Fibroblast of mammary gland (primary cell): Measurements from ENCODE around the gene ILKAP.

Experiments used
- DNase-seq: peaks from one replicate; pipeline ENCODE4 v3.0.0-alpha.2; 2010; ENCODE audit warnings: low read depth
- H3K4me3 ChIP-seq: 2 replicates; pipeline ENCODE4 v1.5.1; 2011; ENCODE audit warnings: low read depth, mild to moderate bottlenecking, low read length, moderate library complexity; ENCODE audit not compliant: control insufficient read depth
- TF ChIP-seq, protein P1 (sequence below): conservative IDR thresholded peaks from 2 replicates; pipeline ENCODE4 v1.5.1; 2011; ENCODE audit warnings: low read depth, low read length, inconsistent platforms; ENCODE audit not compliant: control insufficient read depth, insufficient read depth

The ILKAP gene

DNA sequence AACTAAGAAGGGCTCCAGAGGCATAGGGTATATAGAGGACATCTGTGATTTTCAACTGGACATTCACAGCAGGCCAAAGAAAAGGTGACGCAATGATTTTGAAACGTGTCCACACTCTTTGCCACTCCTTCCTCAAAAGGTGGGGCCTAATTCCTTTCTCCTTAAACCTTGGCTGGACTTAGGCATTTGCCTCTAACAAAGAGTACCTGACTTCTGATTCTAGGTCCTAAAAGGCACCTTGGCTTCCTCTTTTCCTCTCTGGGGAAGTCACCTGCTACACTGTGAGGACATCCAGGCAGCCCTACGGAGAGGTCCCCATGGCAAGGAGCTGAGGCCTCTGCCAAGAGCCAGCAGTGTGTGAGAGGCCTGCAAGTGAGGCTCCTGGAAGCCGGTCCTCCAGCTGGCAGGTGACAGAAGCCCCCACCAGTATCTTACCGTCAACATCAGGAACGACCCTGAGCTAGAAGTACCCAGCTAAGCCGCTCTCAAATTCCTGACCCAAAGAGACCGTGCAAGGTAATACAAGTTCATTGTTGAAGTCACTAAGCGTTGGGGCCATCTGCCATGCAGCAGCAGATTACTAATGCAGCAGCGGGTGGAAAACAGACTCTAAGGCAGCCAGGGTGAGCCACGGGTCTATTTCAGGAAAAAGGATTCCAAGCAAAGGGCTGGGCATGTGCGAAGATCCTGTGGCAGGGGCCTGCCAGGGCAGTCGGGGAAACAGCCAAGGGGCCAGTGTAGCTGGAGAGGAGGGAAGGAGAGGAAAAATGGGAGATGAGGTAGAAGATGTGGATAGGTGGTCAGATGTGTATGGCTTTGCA is 43.7 kb upstream of the ILKAP start:
- TF ChIP-seq, protein P1, sequence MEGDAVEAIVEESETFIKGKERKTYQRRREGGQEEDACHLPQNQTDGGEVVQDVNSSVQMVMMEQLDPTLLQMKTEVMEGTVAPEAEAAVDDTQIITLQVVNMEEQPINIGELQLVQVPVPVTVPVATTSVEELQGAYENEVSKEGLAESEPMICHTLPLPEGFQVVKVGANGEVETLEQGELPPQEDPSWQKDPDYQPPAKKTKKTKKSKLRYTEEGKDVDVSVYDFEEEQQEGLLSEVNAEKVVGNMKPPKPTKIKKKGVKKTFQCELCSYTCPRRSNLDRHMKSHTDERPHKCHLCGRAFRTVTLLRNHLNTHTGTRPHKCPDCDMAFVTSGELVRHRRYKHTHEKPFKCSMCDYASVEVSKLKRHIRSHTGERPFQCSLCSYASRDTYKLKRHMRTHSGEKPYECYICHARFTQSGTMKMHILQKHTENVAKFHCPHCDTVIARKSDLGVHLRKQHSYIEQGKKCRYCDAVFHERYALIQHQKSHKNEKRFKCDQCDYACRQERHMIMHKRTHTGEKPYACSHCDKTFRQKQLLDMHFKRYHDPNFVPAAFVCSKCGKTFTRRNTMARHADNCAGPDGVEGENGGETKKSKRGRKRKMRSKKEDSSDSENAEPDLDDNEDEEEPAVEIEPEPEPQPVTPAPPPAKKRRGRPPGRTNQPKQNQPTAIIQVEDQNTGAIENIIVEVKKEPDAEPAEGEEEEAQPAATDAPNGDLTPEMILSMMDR = no peak
- no peak for DNase-seq
- no peak overlapping the region for H3K4me3 ChIP-seq

DNA sequence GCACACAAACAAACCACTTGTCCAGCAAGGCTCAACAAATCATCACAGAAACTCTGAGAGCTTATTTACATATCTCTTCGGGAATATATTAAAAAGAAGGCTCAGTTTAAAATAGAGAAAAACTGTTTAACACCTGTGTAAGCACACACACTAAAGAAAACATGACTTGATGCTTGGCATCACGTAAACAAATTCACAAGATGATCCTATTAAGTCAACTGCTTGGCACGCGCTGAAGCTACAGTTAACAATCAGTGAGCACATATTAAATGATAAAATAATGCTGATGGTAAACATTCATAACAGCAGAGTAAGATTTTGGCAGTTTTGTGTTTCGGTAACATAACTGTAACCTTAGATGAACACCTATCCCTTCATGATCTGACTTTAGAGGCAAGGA is 40.7 kb upstream of the ILKAP start:
- H3K4me3 ChIP-seq = no peak overlapping the region
- TF ChIP-seq, protein P1 = no peak
- DNase-seq = no peak

DNA sequence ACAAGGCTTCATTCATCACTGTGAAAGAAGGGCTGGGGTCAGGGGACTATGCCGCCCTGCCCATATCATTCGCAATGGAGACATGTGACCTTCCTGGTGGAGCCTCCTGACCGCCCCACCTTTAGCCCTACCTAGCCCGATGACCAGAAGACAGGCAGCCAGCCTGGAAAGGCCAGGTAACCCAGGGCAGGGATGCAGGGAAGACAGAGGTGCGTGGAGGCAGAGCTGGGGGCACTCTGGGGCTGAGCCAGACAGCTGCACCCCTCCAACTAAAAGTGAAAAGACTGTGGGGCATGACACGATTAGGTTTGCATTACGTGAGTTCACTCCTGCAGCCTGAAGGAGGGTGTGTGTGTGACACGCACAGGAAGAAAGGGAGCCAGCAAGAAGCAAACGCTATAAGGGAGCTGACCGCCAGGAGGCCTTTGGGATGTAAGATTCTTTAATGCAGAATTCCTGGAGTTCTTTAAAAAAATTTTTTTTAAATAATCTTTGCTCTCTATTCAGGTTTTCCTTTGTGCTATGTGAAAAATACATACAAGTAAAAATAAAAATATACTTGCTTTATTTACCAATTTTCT is 40.1 kb upstream of the ILKAP start:
- TF ChIP-seq, protein P1 = no peak
- no peak overlapping the region for H3K4me3 ChIP-seq
- no peak for DNase-seq

- peak; percentile 11 for DNase-seq
- TF ChIP-seq, protein P1 = no peak
- H3K4me3 ChIP-seq = no peak overlapping the region
These were observed 39.4 kb upstream of the ILKAP start for GRCh38 chr2:238242731-238243495.

GRCh38 chr2:238241970-238242369 is 38.5 kb upstream of the ILKAP start:
- no peak overlapping the region for H3K4me3 ChIP-seq
- DNase-seq = peak; percentile 17
- TF ChIP-seq, protein P1 = no peak

DNA sequence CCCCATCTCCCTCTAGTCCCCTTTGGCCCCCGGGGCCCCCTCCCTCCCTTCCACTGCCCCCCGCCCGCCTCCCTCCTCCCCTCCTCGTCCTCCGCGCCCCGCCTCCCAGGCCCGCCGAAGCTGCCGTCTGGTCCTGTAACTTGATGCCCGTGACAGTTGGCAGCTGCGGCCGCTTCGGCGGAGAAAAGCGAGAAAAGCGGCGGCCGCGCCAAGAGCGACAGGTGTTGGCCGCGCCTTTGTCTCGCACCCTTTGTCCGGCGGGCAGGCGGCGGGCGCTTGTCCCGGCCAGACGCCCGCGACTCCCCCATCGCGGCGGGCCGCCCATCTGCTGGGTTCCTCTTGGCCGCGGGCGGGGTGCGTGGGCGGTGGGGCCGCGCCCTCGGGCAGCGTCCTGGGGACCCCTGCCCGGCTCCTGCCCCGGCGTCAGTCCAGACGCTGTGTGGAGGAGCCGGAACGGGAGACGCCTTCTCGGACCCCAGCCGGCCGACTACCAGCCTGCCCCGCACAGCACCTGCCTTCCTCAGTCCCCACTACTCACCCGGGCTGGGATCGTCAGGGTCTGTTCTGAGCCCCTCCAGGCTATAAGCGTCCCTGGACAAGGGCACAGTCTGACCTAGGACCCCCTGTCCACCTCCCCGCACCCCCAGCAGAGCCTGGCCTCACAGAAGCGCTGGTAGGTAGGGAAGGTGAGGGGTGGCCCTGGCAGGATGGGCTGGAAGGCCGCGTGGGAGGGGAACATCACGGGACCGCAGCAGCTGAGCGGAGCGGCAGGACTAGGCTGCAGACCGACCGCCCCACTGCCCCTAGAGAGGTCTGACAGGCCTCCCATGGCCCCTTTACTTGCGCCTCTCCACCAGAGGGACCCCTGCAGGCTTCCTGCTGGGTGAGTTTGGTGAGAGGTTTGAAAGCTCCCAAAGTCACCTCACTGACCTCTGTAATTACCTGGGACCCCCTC is 37.5 kb upstream of the ILKAP start:
- no peak overlapping the region for H3K4me3 ChIP-seq
- DNase-seq = peak; percentile 12
- TF ChIP-seq, protein P1 = no peak
